Neural progenitor cell (in vitro differentiated cells): Measurements from ENCODE around the gene CCT6B. TPM values are rescaled to one million over a fixed set of nuclear protein-coding genes. Genes with fewer than 3 reads are reported as not detected.
"Not testable (repeated sequence)": the region's sequence is repeated elsewhere in the genome, so short reads cannot be mapped to it uniquely, and the experiment has no call there.

Experiments
- DNase-seq: peaks from one replicate; pipeline ENCODE4 v3.0.0-alpha.2; 2016; ENCODE audit warnings: low spot score
- H2AFZ ChIP-seq: fragments of 200-600 bp; sonication (generic); replicated peaks from 2 replicates; pipeline ENCODE4 v1.6.1; 2016; ENCODE audit warnings: antibody characterized with exemption
- H3F3A ChIP-seq: fragments of 200-600 bp; sonication (generic); 2 replicates; pipeline ENCODE4 v1.6.1; 2016; ENCODE audit warnings: antibody characterized with exemption, low read depth
- H3K27ac ChIP-seq: fragments of 200-600 bp; sonication (generic); 2 replicates; pipeline ENCODE4 v1.5.1; 2016; ENCODE audit warnings: mild to moderate bottlenecking
- H3K27me3 ChIP-seq: fragments of 200-600 bp; sonication (generic); 2 replicates; pipeline ENCODE4 v1.6.1; 2016; ENCODE audit warnings: mild to moderate bottlenecking, moderate library complexity
- H3K36me3 ChIP-seq: fragments of 200-600 bp; sonication (generic); 2 replicates; pipeline ENCODE4 v1.5.1; 2016
- H3K4me1 ChIP-seq: fragments of 200-600 bp; sonication (generic); 2 replicates; pipeline ENCODE4 v1.6.1; 2016; ENCODE audit warnings: mixed run types
- H3K4me2 ChIP-seq: fragments of 200-600 bp; sonication (generic); 2 replicates; pipeline ENCODE4 v1.6.1; 2016
- H3K4me3 ChIP-seq: fragments of 200-600 bp; sonication (generic); 2 replicates; pipeline ENCODE4 v1.5.1; 2016
- H3K79me2 ChIP-seq: fragments of 200-600 bp; sonication (generic); 2 replicates; pipeline ENCODE4 v1.6.1; 2016; ENCODE audit warnings: low read depth
- H3K9ac ChIP-seq: fragments of 200-600 bp; sonication (generic); 2 replicates; pipeline ENCODE4 v1.6.1; 2016
- H3K9me3 ChIP-seq: fragments of 200-600 bp; sonication (generic); 2 replicates; pipeline ENCODE4 v1.5.1; 2016; ENCODE audit warnings: low read depth
- H4K20me1 ChIP-seq: fragments of 200-600 bp; sonication (generic); 2 replicates; pipeline ENCODE4 v1.6.1; 2016; ENCODE audit warnings: low read depth
- H3K27ac Mint-ChIP-seq: 3 replicates; pipeline ENCODE4 v1.8.0; 2021; ENCODE audit warnings: mixed read lengths
- H3K27me3 Mint-ChIP-seq: 2 replicates; pipeline ENCODE4 v1.8.0; 2022; ENCODE audit warnings: low read depth, mild to moderate bottlenecking, inconsistent platforms, moderate library complexity, mixed read lengths; ENCODE audit not compliant: insufficient read depth
- H3K36me3 Mint-ChIP-seq: 3 replicates; pipeline ENCODE4 v1.8.0; 2021; ENCODE audit warnings: mixed read lengths
- H3K4me1 Mint-ChIP-seq: 3 replicates; pipeline ENCODE4 v1.8.0; 2021; ENCODE audit warnings: mixed read lengths
- H3K4me3 Mint-ChIP-seq: 3 replicates; pipeline ENCODE4 v1.8.0; 2021; ENCODE audit warnings: mild to moderate bottlenecking, moderate library complexity, mixed read lengths
- H3K9me3 Mint-ChIP-seq: 3 replicates; pipeline ENCODE4 v1.8.0; 2020; ENCODE audit warnings: mixed read lengths
- CTCF ChIP-seq: fragments of 200-600 bp; sonication (generic); IDR thresholded peaks from 2 replicates; pipeline ENCODE4 v1.5.1; 2017; ENCODE audit warnings: antibody characterized with exemption, mild to moderate bottlenecking
- EZH2 ChIP-seq: fragments of 200-600 bp; sonication (generic); IDR thresholded peaks from 2 replicates; pipeline ENCODE4 v1.6.1; 2017; ENCODE audit warnings: antibody characterized with exemption, mild to moderate bottlenecking, moderate library complexity
- EZH2phosphoT487 ChIP-seq: fragments of 200-600 bp; sonication (generic); IDR thresholded peaks from 2 replicates; pipeline ENCODE4 v1.6.1; 2017; ENCODE audit warnings: antibody characterized with exemption
- total RNA-seq: library from RNA; depleted of rRNA; stranded (reverse); fragments of >200 nt; gene quantifications from 2 replicates; pipeline ENCODE4 v1.2.3, GENCODE V29; 2015; ENCODE audit warnings: low replicate concordance

The CCT6B gene
- total RNA-seq, 1 donor from 2014 or later = 5.0 TPM

DNA sequence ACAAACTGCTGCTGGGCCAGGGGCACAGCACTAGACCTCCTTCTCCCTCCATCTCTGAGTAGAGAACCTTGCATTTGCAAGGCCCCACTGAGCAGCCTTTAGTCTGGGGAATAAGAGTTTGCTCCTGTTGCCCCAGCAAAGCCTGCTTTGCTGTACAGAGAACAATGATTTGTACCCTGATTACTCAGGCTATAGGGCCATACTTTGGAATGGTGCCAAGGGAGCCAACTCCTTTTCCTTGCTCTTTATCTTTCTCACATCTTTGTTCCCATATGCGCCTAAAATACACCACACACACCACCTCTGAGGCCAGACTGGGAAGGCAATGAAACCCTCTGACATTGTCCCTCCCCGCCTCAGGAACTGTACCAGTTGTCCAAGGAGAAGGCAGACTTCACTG, 40.3 kb upstream of the CCT6B start:
- no peaks in the 10 kb centered on the region for H3K27me3 ChIP-seq
- no peak overlapping the region for H3K9ac ChIP-seq
- H3K4me3 ChIP-seq = no peak overlapping the region
- no peak overlapping the region for H2AFZ ChIP-seq
- H3K9me3 ChIP-seq = no peaks in the 10 kb centered on the region
- no peak overlapping the region for H3K4me2 ChIP-seq
- H3K4me1 ChIP-seq = no peaks in the 10 kb centered on the region
- Mint-ChIP-seq H3K36me3 (peaks cover 31% of the 10 kb centered on the region), H3K4me3 (no peak overlapping the region), H3K27ac (no peak overlapping the region), H3K27me3 (peaks cover 2% of the 10 kb centered on the region), H3K4me1 (no peaks in the 10 kb centered on the region), H3K9me3 (no peaks in the 10 kb centered on the region)
- no peak overlapping the region for H3K27ac ChIP-seq
- peaks cover 9% of the 10 kb centered on the region for H3F3A ChIP-seq
- H4K20me1 ChIP-seq = no peaks in the 10 kb centered on the region
- H3K36me3 ChIP-seq = no peaks in the 10 kb centered on the region
- no peak for DNase-seq
- H3K79me2 ChIP-seq = no peaks in the 10 kb centered on the region
- no peak for TF ChIP-seq CTCF
- TF ChIP-seq EZH2 = no peak
- no peak for TF ChIP-seq EZH2phosphoT487

DNA sequence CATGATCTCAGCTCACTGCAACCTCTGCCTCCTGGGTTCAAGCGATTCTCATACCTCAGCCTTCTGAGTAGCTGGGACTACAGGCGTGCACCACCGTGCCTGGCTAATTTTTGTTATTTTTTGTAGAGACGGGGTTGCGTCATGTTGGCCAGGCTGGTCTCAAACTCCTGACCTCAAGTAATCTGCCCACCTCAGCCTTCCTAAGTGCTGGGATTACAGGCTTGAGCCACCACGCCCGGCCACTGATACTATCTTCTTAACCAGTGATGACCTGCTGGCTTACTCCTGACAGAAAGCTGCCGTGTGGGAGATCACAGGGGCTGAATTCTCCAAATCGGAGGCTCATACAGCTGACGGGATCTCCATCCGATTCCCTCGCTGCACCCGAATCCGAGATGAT, 39.7 kb upstream of the CCT6B start:
- not testable (repeated sequence) for H3F3A ChIP-seq, H4K20me1 ChIP-seq, H3K4me3 ChIP-seq, H3K4me2 ChIP-seq, H3K27me3 Mint-ChIP-seq, H3K9me3 Mint-ChIP-seq, H3K9ac ChIP-seq, H3K36me3 ChIP-seq, H3K27ac ChIP-seq, H3K4me1 ChIP-seq, H3K9me3 ChIP-seq, DNase-seq, H3K79me2 ChIP-seq, H3K27me3 ChIP-seq, H3K27ac Mint-ChIP-seq, H3K4me1 Mint-ChIP-seq, H3K4me3 Mint-ChIP-seq, H2AFZ ChIP-seq
- peaks cover 34% of the 10 kb centered on the region for H3K36me3 Mint-ChIP-seq

- no peak overlapping the region for H3K4me2 ChIP-seq
- H3K79me2 ChIP-seq = no peaks in the 10 kb centered on the region
- no peak for DNase-seq
- peaks cover 9% of the 10 kb centered on the region for H3F3A ChIP-seq
- Mint-ChIP-seq H3K4me1 (no peaks in the 10 kb centered on the region), H3K27me3 (peaks cover 2% of the 10 kb centered on the region), H3K9me3 (no peaks in the 10 kb centered on the region), H3K36me3 (peaks cover 35% of the 10 kb centered on the region), H3K27ac (no peak overlapping the region), H3K4me3 (no peak overlapping the region)
- H3K27me3 ChIP-seq = no peaks in the 10 kb centered on the region
- H3K27ac ChIP-seq = no peak overlapping the region
- H3K36me3 ChIP-seq = no peaks in the 10 kb centered on the region
- TF ChIP-seq EZH2 (no peak), CTCF (no peak), EZH2phosphoT487 (no peak)
- no peak overlapping the region for H3K9ac ChIP-seq
- no peak overlapping the region for H3K4me3 ChIP-seq
- H3K4me1 ChIP-seq = no peaks in the 10 kb centered on the region
- no peaks in the 10 kb centered on the region for H4K20me1 ChIP-seq
- no peaks in the 10 kb centered on the region for H3K9me3 ChIP-seq
- H2AFZ ChIP-seq = no peak overlapping the region
Measured at GRCh38 chr17:34999456-34999855, 38.2 kb upstream of the CCT6B start.

DNA sequence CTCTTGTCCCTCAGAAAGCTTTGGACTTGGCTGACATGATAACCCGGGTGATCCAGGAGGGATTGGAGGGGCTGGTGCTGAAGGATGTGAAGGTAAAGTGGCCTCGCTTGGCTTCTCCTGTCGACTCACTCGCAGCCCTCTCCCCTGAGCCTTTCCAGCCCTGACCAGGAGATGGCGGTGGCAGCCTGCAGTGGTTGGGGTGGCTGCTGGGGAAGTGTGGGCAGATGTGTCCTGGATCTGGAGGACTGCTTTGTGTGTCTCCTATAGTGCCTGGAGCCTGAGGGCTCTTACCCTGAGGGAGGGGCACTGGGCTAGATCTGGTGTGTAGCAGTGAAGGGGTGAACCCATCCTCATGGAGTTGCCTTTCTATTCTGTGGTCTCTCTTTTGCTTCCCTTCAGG, 36.9 kb upstream of the CCT6B start:
- Mint-ChIP-seq H3K36me3 (peaks cover 37% of the 10 kb centered on the region), H3K4me3 (no peak overlapping the region), H3K9me3 (no peaks in the 10 kb centered on the region), H3K27ac (no peak overlapping the region), H3K27me3 (peaks cover 2% of the 10 kb centered on the region), H3K4me1 (no peaks in the 10 kb centered on the region)
- Histone ChIP-seq H3K79me2 (no peaks in the 10 kb centered on the region), H3K27me3 (no peaks in the 10 kb centered on the region), H4K20me1 (no peaks in the 10 kb centered on the region), H3K4me3 (no peak overlapping the region), H3K9me3 (no peaks in the 10 kb centered on the region), H2AFZ (no peak overlapping the region), H3K4me1 (no peaks in the 10 kb centered on the region), H3F3A (peaks cover 9% of the 10 kb centered on the region), H3K27ac (no peak overlapping the region), H3K36me3 (no peaks in the 10 kb centered on the region), H3K9ac (no peak overlapping the region), H3K4me2 (no peak overlapping the region)
- DNase-seq = peak; percentile 77
- TF ChIP-seq EZH2 (no peak), CTCF (peak; percentile 80), EZH2phosphoT487 (no peak)
